ENCODE data around the gene GBE1.

DNA sequence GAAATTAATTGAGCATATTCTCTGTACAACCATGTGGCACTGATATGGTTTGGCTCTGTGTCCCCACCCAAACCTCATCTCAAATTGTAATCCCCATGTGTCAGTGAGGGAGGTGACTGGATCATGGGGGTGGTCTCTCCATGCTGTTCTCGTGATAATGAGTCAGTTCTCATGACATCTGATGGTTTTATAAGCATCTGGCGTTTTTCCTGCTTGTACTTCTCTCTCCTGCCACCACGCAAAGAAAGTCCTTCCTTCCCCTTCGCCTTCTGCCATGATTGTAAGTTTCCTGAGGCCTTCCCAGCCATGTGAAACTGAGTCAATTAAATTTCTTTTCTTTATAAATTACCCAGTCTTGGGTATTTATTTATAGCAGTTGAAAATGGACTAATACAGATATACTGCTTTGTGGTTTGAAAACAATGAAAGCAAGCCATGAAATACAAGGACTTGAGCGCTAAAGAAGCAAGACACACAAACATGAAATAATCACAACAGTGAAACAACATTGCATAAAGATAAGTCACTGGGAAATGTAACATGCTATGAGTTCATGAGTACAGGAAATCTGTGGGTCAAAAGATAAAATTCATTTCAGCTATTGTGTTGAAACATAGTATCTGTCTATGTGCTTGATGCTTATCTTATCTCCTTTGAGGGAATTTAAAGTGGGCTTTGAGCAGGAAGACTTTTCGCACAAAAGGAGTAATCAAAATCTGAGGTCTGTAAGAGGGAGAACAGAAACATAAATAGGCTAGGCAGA lies 288.7 kb downstream of the GBE1 start:
- TF ChIP-seq POLR2AphosphoS5 (IDR thresholded peaks at IDR 0.05; ENCODE audit: low read depth), result no peak
- TF ChIP-seq, protein P1, sequence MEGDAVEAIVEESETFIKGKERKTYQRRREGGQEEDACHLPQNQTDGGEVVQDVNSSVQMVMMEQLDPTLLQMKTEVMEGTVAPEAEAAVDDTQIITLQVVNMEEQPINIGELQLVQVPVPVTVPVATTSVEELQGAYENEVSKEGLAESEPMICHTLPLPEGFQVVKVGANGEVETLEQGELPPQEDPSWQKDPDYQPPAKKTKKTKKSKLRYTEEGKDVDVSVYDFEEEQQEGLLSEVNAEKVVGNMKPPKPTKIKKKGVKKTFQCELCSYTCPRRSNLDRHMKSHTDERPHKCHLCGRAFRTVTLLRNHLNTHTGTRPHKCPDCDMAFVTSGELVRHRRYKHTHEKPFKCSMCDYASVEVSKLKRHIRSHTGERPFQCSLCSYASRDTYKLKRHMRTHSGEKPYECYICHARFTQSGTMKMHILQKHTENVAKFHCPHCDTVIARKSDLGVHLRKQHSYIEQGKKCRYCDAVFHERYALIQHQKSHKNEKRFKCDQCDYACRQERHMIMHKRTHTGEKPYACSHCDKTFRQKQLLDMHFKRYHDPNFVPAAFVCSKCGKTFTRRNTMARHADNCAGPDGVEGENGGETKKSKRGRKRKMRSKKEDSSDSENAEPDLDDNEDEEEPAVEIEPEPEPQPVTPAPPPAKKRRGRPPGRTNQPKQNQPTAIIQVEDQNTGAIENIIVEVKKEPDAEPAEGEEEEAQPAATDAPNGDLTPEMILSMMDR (IDR thresholded peaks at IDR 0.05; ENCODE audit: insufficient read depth, low read length), result no peak
- TF ChIP-seq SPI1 (IDR thresholded peaks at IDR 0.05; ENCODE audit: borderline replicate concordance, low read depth), result no peak
- TF ChIP-seq, protein P2, sequence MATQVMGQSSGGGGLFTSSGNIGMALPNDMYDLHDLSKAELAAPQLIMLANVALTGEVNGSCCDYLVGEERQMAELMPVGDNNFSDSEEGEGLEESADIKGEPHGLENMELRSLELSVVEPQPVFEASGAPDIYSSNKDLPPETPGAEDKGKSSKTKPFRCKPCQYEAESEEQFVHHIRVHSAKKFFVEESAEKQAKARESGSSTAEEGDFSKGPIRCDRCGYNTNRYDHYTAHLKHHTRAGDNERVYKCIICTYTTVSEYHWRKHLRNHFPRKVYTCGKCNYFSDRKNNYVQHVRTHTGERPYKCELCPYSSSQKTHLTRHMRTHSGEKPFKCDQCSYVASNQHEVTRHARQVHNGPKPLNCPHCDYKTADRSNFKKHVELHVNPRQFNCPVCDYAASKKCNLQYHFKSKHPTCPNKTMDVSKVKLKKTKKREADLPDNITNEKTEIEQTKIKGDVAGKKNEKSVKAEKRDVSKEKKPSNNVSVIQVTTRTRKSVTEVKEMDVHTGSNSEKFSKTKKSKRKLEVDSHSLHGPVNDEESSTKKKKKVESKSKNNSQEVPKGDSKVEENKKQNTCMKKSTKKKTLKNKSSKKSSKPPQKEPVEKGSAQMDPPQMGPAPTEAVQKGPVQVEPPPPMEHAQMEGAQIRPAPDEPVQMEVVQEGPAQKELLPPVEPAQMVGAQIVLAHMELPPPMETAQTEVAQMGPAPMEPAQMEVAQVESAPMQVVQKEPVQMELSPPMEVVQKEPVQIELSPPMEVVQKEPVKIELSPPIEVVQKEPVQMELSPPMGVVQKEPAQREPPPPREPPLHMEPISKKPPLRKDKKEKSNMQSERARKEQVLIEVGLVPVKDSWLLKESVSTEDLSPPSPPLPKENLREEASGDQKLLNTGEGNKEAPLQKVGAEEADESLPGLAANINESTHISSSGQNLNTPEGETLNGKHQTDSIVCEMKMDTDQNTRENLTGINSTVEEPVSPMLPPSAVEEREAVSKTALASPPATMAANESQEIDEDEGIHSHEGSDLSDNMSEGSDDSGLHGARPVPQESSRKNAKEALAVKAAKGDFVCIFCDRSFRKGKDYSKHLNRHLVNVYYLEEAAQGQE (IDR thresholded peaks at IDR 0.05; ENCODE audit: insufficient replicate concordance, low read depth), result no peak
- TF ChIP-seq GABPA (IDR thresholded peaks at IDR 0.05; ENCODE audit: low read depth), result no peak
